Measurements from ENCODE around the gene RASSF1. TPM values are rescaled to one million over a fixed set of nuclear protein-coding genes. Genes with fewer than 3 reads are reported as not detected.
"Not testable (repeated sequence)": the region's sequence is repeated elsewhere in the genome, so short reads cannot be mapped to it uniquely, and the experiment has no call there.

RASSF1 gene
- total RNA-seq, 2 donors from 2014 or later: 20.6 to 28.2 TPM

GRCh38 chr3:50289130-50289529 is 51.5 kb downstream of the RASSF1 start:
- no peak overlapping the region for H3K4me3 ChIP-seq
- DNase-seq: no peak
- intact Hi-C loops (cut with DNase I): no loop called here

GRCh38 chr3:50288387-50289007 is 52.1 kb downstream of the RASSF1 start:
- no peak overlapping the region for H3K9ac ChIP-seq (ENCODE audit: low read depth in 2 of 2, low read length in 2 of 2)
- no peak for TF ChIP-seq CTCF (IDR thresholded peaks at IDR 0.05)
- no peaks in the 10 kb centered on the region for H3K27me3 ChIP-seq
- H3K9me3 ChIP-seq: no peaks in the 10 kb centered on the region
- intact Hi-C loops (cut with DNase I): no loop called here
- no peaks in the 10 kb centered on the region for H3K36me3 ChIP-seq
- H3K4me1 ChIP-seq: peaks cover 8% of the 10 kb centered on the region
- DNase-seq: no peak
- no peak overlapping the region for H3K27ac ChIP-seq
- H3K4me3 ChIP-seq: no peak overlapping the region

More at GRCh38 chr3:50289130-50289529, 51.5 kb downstream of the RASSF1 start:
- no peak overlapping the region for H3K27ac ChIP-seq
- no peak overlapping the region for H3K9ac ChIP-seq (ENCODE audit: low read depth in 2 of 2, low read length in 2 of 2)
- TF ChIP-seq CTCF (IDR thresholded peaks at IDR 0.05): no peak
- H3K4me1 ChIP-seq: peaks cover 8% of the 10 kb centered on the region
- no peaks in the 10 kb centered on the region for H3K27me3 ChIP-seq
- no peaks in the 10 kb centered on the region for H3K9me3 ChIP-seq
- H3K36me3 ChIP-seq: no peaks in the 10 kb centered on the region

- H3K4me1 ChIP-seq: peaks cover 8% of the 10 kb centered on the region
- no peaks in the 10 kb centered on the region for H3K36me3 ChIP-seq
- intact Hi-C loops (cut with DNase I): no loop called here
- H3K27ac ChIP-seq: no peak overlapping the region
- H3K9me3 ChIP-seq: no peaks in the 10 kb centered on the region
- TF ChIP-seq CTCF (IDR thresholded peaks at IDR 0.05): no peak
- no peak for DNase-seq
- no peak overlapping the region for H3K9ac ChIP-seq (ENCODE audit: low read depth in 2 of 2, low read length in 2 of 2)
- H3K27me3 ChIP-seq: no peaks in the 10 kb centered on the region
- H3K4me3 ChIP-seq: no peak overlapping the region
Measured at GRCh38 chr3:50287262-50287661, 53.4 kb downstream of the RASSF1 start.

- intact Hi-C loops (cut with DNase I): no loop called here
- no peak for DNase-seq
- Histone ChIP-seq H3K27me3 (no peaks in the 10 kb centered on the region), H3K9ac (ENCODE audit: low read depth in 2 of 2, low read length in 2 of 2) (no peak overlapping the region), H3K36me3 (no peaks in the 10 kb centered on the region), H3K4me3 (no peak overlapping the region), H3K27ac (no peak overlapping the region), H3K9me3 (no peaks in the 10 kb centered on the region), H3K4me1 (peaks cover 8% of the 10 kb centered on the region)
- no peak for TF ChIP-seq CTCF (IDR thresholded peaks at IDR 0.05)
Measured at GRCh38 chr3:50286322-50287227, 54.1 kb downstream of the RASSF1 start.

- H3K4me1 ChIP-seq; H3K9ac ChIP-seq (ENCODE audit: low read depth in 2 of 2, low read length in 2 of 2); H3K36me3 ChIP-seq; H3K9me3 ChIP-seq; intact Hi-C loops (cut with DNase I); H3K27me3 ChIP-seq; DNase-seq; H3K4me3 ChIP-seq; H3K27ac ChIP-seq: not testable (repeated sequence)
Measured at GRCh38 chr3:50284121-50284520, 56.5 kb downstream of the RASSF1 start.

Other genes starting within 250 kb of the RASSF1 start
- gene SEMA3F, start 185.5 kb downstream of the RASSF1 start, total RNA-seq: 10 to 100 TPM; 14.7 to 24.0 TPM
- not detected for gene GNAT1, start 149.2 kb downstream of the RASSF1 start, total RNA-seq
- gene SLC38A3, start 135.6 kb downstream of the RASSF1 start, total RNA-seq: under 1 TPM; 0.24 to 0.40 TPM
- 10 to 100 TPM; 48.7 to 77.4 TPM for gene GNAI2, start 104.6 kb downstream of the RASSF1 start, total RNA-seq
- gene SEMA3B, start 71.7 kb downstream of the RASSF1 start, total RNA-seq: 10 to 100 TPM; 51.6 to 57.0 TPM
- gene LSMEM2, start 61.7 kb downstream of the RASSF1 start, total RNA-seq: not detected
- 100 to 1,000 TPM in 1 of 2 donors, 10 to 100 TPM in 1; 52.8 to 129 TPM for gene IFRD2, start 48.4 kb downstream of the RASSF1 start, total RNA-seq
- gene HYAL3, start 41.4 kb downstream of the RASSF1 start, total RNA-seq: 1 to 10 TPM; 2.5 to 4.2 TPM
- 1 to 10 TPM; 6.7 to 10.0 TPM for gene NAA80, start 41.4 kb downstream of the RASSF1 start, total RNA-seq
- 10 to 100 TPM in 1 of 2 donors, 1 to 10 TPM in 1; 9.0 to 15.2 TPM for gene HYAL1, start 37.3 kb downstream of the RASSF1 start, total RNA-seq
- gene HYAL2, start 18.1 kb downstream of the RASSF1 start, total RNA-seq: 10 to 100 TPM; 31.3 to 37.1 TPM
- gene TUSC2, start 12.6 kb downstream of the RASSF1 start, total RNA-seq: 10 to 100 TPM; 26.1 to 39.5 TPM
- gene ZMYND10, start 4.9 kb upstream of the RASSF1 start, total RNA-seq: 1 to 10 TPM in 1 of 2 donors, under 1 TPM in 1; 0.37 to 1.5 TPM
- 10 to 100 TPM; 23.2 to 29.6 TPM for gene NPRL2, start 9.9 kb upstream of the RASSF1 start, total RNA-seq
- 10 to 100 TPM; 30.9 to 46.2 TPM for gene CYB561D2, start 10.0 kb upstream of the RASSF1 start, total RNA-seq
- 10 to 100 TPM; 42.1 to 45.0 TPM for gene TMEM115, start 18.7 kb upstream of the RASSF1 start, total RNA-seq
- gene CACNA2D2, start 162.8 kb upstream of the RASSF1 start, total RNA-seq: 1 to 10 TPM; 2.4 to 3.3 TPM
- 1 to 10 TPM; 2.4 to 2.9 TPM for gene C3orf18, start 226.9 kb upstream of the RASSF1 start, total RNA-seq
- gene HEMK1, start 228.7 kb upstream of the RASSF1 start, total RNA-seq: 10 to 100 TPM; 23.0 to 28.5 TPM